ENCODE data around the gene PTAR1.

DNA sequence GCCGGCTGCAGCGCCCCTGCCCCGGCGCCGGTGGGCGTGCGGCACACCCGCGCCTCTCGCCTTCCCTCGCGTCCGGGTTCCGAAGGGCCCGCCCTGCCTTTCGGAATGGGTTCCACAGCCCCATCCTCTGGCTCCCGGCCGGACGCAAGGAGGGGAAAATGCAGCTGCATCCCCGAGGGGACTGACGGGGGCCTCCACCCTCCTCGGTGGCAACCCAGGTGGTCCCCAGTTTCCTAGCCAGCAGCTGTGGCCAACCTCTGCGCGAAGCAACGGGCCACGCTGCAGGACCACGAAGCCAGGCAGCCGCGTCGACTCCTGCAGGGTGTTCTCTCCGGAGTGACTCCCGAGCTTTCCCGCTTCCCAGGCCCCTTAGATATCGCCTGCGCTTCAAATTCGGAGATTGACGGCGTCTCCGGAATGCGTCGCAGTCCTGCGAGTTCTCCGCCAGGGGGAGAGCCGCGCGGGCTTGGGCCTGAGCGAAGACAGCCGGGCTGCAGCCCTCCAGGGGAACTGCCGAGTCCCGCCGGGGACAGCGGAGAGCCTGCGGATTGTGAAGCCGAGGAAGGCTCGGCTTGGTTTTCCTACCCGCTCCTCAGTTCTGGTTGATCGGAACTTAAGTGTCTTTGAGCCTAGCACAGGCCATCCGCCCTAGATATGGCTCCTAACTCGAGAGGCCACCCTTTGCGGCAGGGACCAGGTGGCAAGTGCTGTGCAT, 87.1 kb downstream of the PTAR1 start:
- TF ChIP-seq, protein P1, sequence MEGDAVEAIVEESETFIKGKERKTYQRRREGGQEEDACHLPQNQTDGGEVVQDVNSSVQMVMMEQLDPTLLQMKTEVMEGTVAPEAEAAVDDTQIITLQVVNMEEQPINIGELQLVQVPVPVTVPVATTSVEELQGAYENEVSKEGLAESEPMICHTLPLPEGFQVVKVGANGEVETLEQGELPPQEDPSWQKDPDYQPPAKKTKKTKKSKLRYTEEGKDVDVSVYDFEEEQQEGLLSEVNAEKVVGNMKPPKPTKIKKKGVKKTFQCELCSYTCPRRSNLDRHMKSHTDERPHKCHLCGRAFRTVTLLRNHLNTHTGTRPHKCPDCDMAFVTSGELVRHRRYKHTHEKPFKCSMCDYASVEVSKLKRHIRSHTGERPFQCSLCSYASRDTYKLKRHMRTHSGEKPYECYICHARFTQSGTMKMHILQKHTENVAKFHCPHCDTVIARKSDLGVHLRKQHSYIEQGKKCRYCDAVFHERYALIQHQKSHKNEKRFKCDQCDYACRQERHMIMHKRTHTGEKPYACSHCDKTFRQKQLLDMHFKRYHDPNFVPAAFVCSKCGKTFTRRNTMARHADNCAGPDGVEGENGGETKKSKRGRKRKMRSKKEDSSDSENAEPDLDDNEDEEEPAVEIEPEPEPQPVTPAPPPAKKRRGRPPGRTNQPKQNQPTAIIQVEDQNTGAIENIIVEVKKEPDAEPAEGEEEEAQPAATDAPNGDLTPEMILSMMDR (IDR thresholded peaks at IDR 0.05) = peak; percentile 73 to 83 (median 75)
- TF ChIP-seq POLR2A (IDR thresholded peaks at IDR 0.05) = no peak
